MM.1S (cell line): Measurements from ENCODE around the gene USP17L5.
"Not testable (repeated sequence)": the region's sequence is repeated elsewhere in the genome, so short reads cannot be mapped to it uniquely, and the experiment has no call there.

Source experiments
- DNase-seq: peaks from one replicate; pipeline ENCODE4 v3.0.0-alpha.2; 2015
- H2AFZ ChIP-seq: fragments of 300-600 bp; sonication (generic); 2 replicates; pipeline ENCODE4 v1.6.0; 2016; ENCODE audit warnings: antibody characterized with exemption, low read length
- H3F3A ChIP-seq: fragments of 300-600 bp; sonication (generic); 2 replicates; pipeline ENCODE4 v1.6.1; 2016; ENCODE audit warnings: mild to moderate bottlenecking, antibody characterized with exemption, low read length, moderate library complexity, mixed read lengths; ENCODE audit not compliant: insufficient read depth
- H3K27ac ChIP-seq: fragments of 300-600 bp; sonication (generic); 2 replicates; pipeline ENCODE4 v1.5.1; 2016; ENCODE audit warnings: mild to moderate bottlenecking, low read length
- H3K27me3 ChIP-seq: fragments of 300-600 bp; sonication (generic); replicated peaks from 2 replicates; pipeline ENCODE4 v1.6.0; 2016; ENCODE audit warnings: low read length; ENCODE audit not compliant: insufficient read depth
- H3K36me3 ChIP-seq: fragments of 300-600 bp; sonication (generic); replicated peaks from 2 replicates; pipeline ENCODE4 v1.6.1; 2016; ENCODE audit warnings: mild to moderate bottlenecking, low read length, mixed read lengths; ENCODE audit not compliant: insufficient read depth
- H3K4me1 ChIP-seq: fragments of 300-600 bp; sonication (generic); 2 replicates; pipeline ENCODE4 v1.6.1; 2016; ENCODE audit warnings: low read length, mixed read lengths
- H3K4me2 ChIP-seq: fragments of 300-600 bp; sonication (generic); 2 replicates; pipeline ENCODE4 v1.6.0; 2016; ENCODE audit warnings: low read depth, low read length
- H3K4me3 ChIP-seq: fragments of 300-600 bp; sonication (generic); 2 replicates; pipeline ENCODE4 v1.5.1; 2016; ENCODE audit warnings: low read length, mixed read lengths
- H3K79me2 ChIP-seq: fragments of 300-600 bp; sonication (generic); 2 replicates; pipeline ENCODE4 v1.6.1; 2016; ENCODE audit warnings: mixed run types, low read length, mixed read lengths
- H3K9ac ChIP-seq: fragments of 300-600 bp; sonication (generic); 2 replicates; pipeline ENCODE4 v1.6.1; 2016; ENCODE audit warnings: low read length, mixed read lengths
- H3K9me2 ChIP-seq: fragments of 300-600 bp; sonication (generic); replicated peaks from 2 replicates; pipeline ENCODE4 v1.6.1; 2016; ENCODE audit warnings: mild to moderate bottlenecking, low read length, mixed read lengths; ENCODE audit not compliant: insufficient read depth
- H3K9me3 ChIP-seq: fragments of 300-600 bp; sonication (generic); replicated peaks from 2 replicates; pipeline ENCODE4 v1.6.1; 2016; ENCODE audit warnings: mild to moderate bottlenecking, low read length, mixed read lengths; ENCODE audit not compliant: insufficient read depth
- H4K20me1 ChIP-seq: fragments of 300-600 bp; sonication (generic); 2 replicates; pipeline ENCODE4 v1.6.1; 2016; ENCODE audit warnings: mild to moderate bottlenecking, low read length, moderate library complexity, mixed read lengths; ENCODE audit not compliant: insufficient read depth
- CTCF ChIP-seq: fragments of 300-600 bp; sonication (generic); IDR thresholded peaks from 2 replicates; pipeline ENCODE4 v1.5.1; 2016; ENCODE audit warnings: antibody characterized with exemption, low read length, mixed read lengths

Gene USP17L5

GRCh38 chr4:9353338-9353737, 14.1 kb downstream of the USP17L5 start, which contains the start of gene USP17L29:
USP17L29 (plus strand) TSS chr4:9353638; CDS start chr4:9353638, 0 bp downstream.
- not testable (repeated sequence) for H3K9me2 ChIP-seq, H3K79me2 ChIP-seq, H4K20me1 ChIP-seq, H3F3A ChIP-seq, H3K27me3 ChIP-seq, H3K9me3 ChIP-seq, H3K4me1 ChIP-seq, H3K27ac ChIP-seq, H3K9ac ChIP-seq, H3K4me2 ChIP-seq, H2AFZ ChIP-seq, H3K36me3 ChIP-seq, H3K4me3 ChIP-seq, DNase-seq

DNA sequence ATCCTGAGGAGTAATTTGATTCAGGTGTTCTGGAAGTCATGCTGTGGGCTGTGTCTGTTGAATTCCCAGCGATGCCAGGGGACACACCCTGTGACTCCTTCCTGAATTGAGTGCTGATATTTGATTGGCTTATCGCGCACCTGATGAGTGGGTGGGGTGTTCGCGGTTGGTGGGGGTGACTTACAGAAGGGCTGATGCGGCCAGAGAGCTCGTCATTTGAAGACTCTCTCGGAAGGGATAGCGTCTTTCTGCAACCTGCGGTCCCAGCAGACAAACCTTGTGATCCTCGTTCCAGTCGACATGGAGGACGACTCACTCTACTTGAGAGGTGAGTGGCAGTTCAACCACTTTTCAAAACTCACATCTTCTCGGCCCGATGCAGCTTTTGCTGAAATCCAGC, 23.6 kb downstream of the USP17L5 start, which contains the start of gene USP17L30:
Gene USP17L30, plus strand, starts transcription at position 301 of the 400 bp plus-strand sequence. Its CDS starts 0 bp downstream, at position 301.
- not testable (repeated sequence) for H2AFZ ChIP-seq, H3K27ac ChIP-seq, H3K79me2 ChIP-seq, H4K20me1 ChIP-seq, H3K9me3 ChIP-seq, DNase-seq, H3K4me1 ChIP-seq, H3F3A ChIP-seq, H3K9ac ChIP-seq, H3K27me3 ChIP-seq, H3K9me2 ChIP-seq, H3K4me2 ChIP-seq, H3K4me3 ChIP-seq, H3K36me3 ChIP-seq

- H3K4me2 ChIP-seq, H3K4me3 ChIP-seq, H3K9me2 ChIP-seq, DNase-seq, H3K9me3 ChIP-seq, H3F3A ChIP-seq, H2AFZ ChIP-seq, H3K79me2 ChIP-seq, H3K36me3 ChIP-seq, H3K27me3 ChIP-seq, H3K27ac ChIP-seq, H4K20me1 ChIP-seq, H3K4me1 ChIP-seq, H3K9ac ChIP-seq: not testable (repeated sequence)
These were observed 40.7 kb downstream of the USP17L5 start for GRCh38 chr4:9379881-9380280.

- H3K4me2 ChIP-seq = peak overlapping the region; percentile 60; the same call in 1 of the 2 replicates
- H3K27me3 ChIP-seq = not testable (repeated sequence)
- DNase-seq = peak; percentile 18
These were observed 41.9 kb downstream of the USP17L5 start for GRCh38 chr4:9381012-9381534.

More at GRCh38 chr4:9381012-9381534, 41.9 kb downstream of the USP17L5 start:
- Histone ChIP-seq H3K4me3 (peak overlapping the region; percentile 55; the same call in 1 of the 2 replicates), H3K9ac (peak overlapping the region; percentile 33; the same call in 1 of the 2 replicates), H2AFZ (peak overlapping the region; percentile 80)
- H3K9me3 ChIP-seq, H3K36me3 ChIP-seq, H3K4me1 ChIP-seq, H3K27ac ChIP-seq, H3F3A ChIP-seq, H3K79me2 ChIP-seq, H4K20me1 ChIP-seq, H3K9me2 ChIP-seq: not testable (repeated sequence)
- TF ChIP-seq CTCF = peak; percentile 32
